GM23338 (cell line): Measurements from ENCODE around the gene CHMP4B. TPM values are rescaled to one million over a fixed set of nuclear protein-coding genes. Genes with fewer than 3 reads are reported as not detected.

ENCODE experiments used
- ATAC-seq: fragments of 200-7000 bp; cut with Tn5 transposase; 3 replicates; pipeline ENCODE4 v1.9.1; 2020
- DNase-seq: peaks from one replicate; pipeline ENCODE4 v3.0.0-alpha.2; 2015; ENCODE audit warnings: low spot score
- H2AFZ ChIP-seq: fragments of 200-600 bp; sonication (generic); 2 replicates; pipeline ENCODE4 v1.8.0; 2016; ENCODE audit warnings: antibody characterized with exemption, mild to moderate bottlenecking, moderate library complexity
- H3F3A ChIP-seq: fragments of 200-600 bp; sonication (generic); replicated peaks from 2 replicates; pipeline ENCODE4 v1.8.0; 2017; ENCODE audit warnings: antibody characterized with exemption, mixed run types, low read depth
- H3K27ac ChIP-seq: fragments of 200-600 bp; sonication (generic); 2 replicates; pipeline ENCODE4 v1.6.1; 2016; ENCODE audit warnings: low read depth
- H3K27me3 ChIP-seq: fragments of 200-600 bp; sonication (generic); 2 replicates; pipeline ENCODE4 v1.8.0; 2016; ENCODE audit warnings: mild to moderate bottlenecking, mixed run types, moderate library complexity; ENCODE audit not compliant: insufficient read depth
- H3K36me3 ChIP-seq: fragments of 200-600 bp; sonication (generic); 2 replicates; pipeline ENCODE4 v1.8.0; 2016; ENCODE audit warnings: mild to moderate bottlenecking; ENCODE audit not compliant: insufficient read depth
- H3K4me1 ChIP-seq: fragments of 200-600 bp; sonication (generic); 2 replicates; pipeline ENCODE4 v1.8.0; 2016; ENCODE audit warnings: mild to moderate bottlenecking, moderate library complexity; ENCODE audit not compliant: insufficient read depth
- H3K4me2 ChIP-seq: fragments of 200-600 bp; sonication (generic); 2 replicates; pipeline ENCODE4 v1.7.1; 2017; ENCODE audit warnings: mixed run types
- H3K4me3 ChIP-seq: fragments of 200-600 bp; sonication (generic); 2 replicates; pipeline ENCODE4 v1.6.1; 2016; ENCODE audit warnings: mixed run types
- H3K79me2 ChIP-seq: fragments of 200-600 bp; sonication (generic); replicated peaks from 2 replicates; pipeline ENCODE4 v1.8.0; 2017; ENCODE audit warnings: mild to moderate bottlenecking; ENCODE audit not compliant: insufficient read depth
- H3K9me2 ChIP-seq: fragments of 200-600 bp; sonication (generic); 2 replicates; pipeline ENCODE4 v1.8.0; 2017; ENCODE audit not compliant: insufficient read depth
- H4K20me1 ChIP-seq: fragments of 200-600 bp; sonication (generic); replicated peaks from 2 replicates; pipeline ENCODE4 v1.8.0; 2017; ENCODE audit warnings: mild to moderate bottlenecking; ENCODE audit not compliant: insufficient read depth
- H3K27ac Mint-ChIP-seq: 2 replicates; pipeline ENCODE4 v1.8.0; 2020; ENCODE audit warnings: inconsistent platforms, mild to moderate bottlenecking, moderate library complexity, mixed read lengths
- H3K27me3 Mint-ChIP-seq: 3 replicates; pipeline ENCODE4 v1.8.0; 2022; ENCODE audit warnings: low read depth, mild to moderate bottlenecking, moderate library complexity, mixed read lengths, inconsistent platforms; ENCODE audit not compliant: insufficient read depth, poor library complexity
- H3K36me3 Mint-ChIP-seq: 3 replicates; pipeline ENCODE4 v1.8.0; 2021; ENCODE audit warnings: low read depth, mild to moderate bottlenecking, inconsistent platforms, moderate library complexity, mixed read lengths
- H3K4me1 Mint-ChIP-seq: 3 replicates; pipeline ENCODE4 v1.8.0; 2020; ENCODE audit warnings: mild to moderate bottlenecking, inconsistent platforms, mixed read lengths
- H3K4me3 Mint-ChIP-seq: 3 replicates; pipeline ENCODE4 v1.8.0; 2021; ENCODE audit warnings: moderate library complexity, mild to moderate bottlenecking, inconsistent platforms, mixed read lengths
- H3K9me3 Mint-ChIP-seq: 3 replicates; pipeline ENCODE4 v1.8.0; 2020; ENCODE audit warnings: moderate library complexity, mild to moderate bottlenecking, inconsistent platforms, mixed read lengths
- EZH2 ChIP-seq: fragments of 200-600 bp; sonication (generic); IDR thresholded peaks from one replicate; pipeline ENCODE4 v1.8.0; 2017; ENCODE audit warnings: antibody characterized with exemption, mild to moderate bottlenecking, low read depth; ENCODE audit not compliant: unreplicated experiment
- JUNB ChIP-seq: IDR thresholded peaks from one replicate; pipeline ENCODE4 v1.6.1; 2016; ENCODE audit warnings: antibody characterized with exemption; ENCODE audit not compliant: unreplicated experiment
- POLR2AphosphoS5 ChIP-seq: IDR thresholded peaks from 2 replicates; pipeline ENCODE4 v1.6.1; 2016; ENCODE audit warnings: antibody characterized with exemption, low read depth
- ZNF114 ChIP-seq: fragments of 250-450 bp; sonication (Bioruptor Pico); IDR thresholded peaks from 2 replicates; pipeline ENCODE4 v1.5.0; 2020; ENCODE audit warnings: mild to moderate bottlenecking, moderate library complexity
- polyA plus RNA-seq: library from polyadenylated mRNA; unstranded; fragments of >200 nt; fragmentation: Nextera tagmentation; extraction: Ambion mirVana; gene quantifications from 2 replicates; pipeline ENCODE4 v1.2.1, GENCODE V29; 2016
- total RNA-seq: library from RNA; depleted of rRNA; stranded (reverse); fragments of >200 nt; shearing (Covaris generic); gene quantifications from 2 replicates; pipeline ENCODE4 v1.2.3, GENCODE V29; 2014
- TF ChIP-seq, protein P1 (sequence below): fragments of 250-450 bp; sonication (Bioruptor Pico); IDR thresholded peaks from 2 replicates; pipeline ENCODE4 v1.5.0; 2020; ENCODE audit warnings: mild to moderate bottlenecking, moderate library complexity

CHMP4B gene
- total and polyA plus RNA-seq, 2 experiments from 2014 or later = 14.5 to 49.3 TPM

DNA sequence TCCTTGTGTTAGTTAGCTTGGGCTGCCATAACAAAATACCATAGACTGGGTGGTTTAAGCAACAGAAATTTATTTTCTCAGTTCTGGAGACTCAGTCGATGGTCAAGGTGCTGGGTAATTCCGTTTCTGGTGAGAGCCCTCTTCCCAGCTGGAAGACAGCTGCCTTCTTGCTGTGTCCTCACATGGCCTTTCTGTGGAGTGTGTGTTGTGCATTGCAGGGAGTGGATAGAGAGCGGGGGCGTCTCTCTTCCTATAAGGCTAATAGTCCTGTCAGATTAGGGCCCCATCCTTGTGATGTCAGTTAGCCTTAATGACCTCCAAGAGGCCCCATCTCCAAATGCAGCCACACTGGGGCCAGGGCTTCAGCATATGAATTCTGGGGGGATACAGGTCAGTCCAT is 19.2 kb downstream of the CHMP4B start (continued):
- TF ChIP-seq, protein P1, sequence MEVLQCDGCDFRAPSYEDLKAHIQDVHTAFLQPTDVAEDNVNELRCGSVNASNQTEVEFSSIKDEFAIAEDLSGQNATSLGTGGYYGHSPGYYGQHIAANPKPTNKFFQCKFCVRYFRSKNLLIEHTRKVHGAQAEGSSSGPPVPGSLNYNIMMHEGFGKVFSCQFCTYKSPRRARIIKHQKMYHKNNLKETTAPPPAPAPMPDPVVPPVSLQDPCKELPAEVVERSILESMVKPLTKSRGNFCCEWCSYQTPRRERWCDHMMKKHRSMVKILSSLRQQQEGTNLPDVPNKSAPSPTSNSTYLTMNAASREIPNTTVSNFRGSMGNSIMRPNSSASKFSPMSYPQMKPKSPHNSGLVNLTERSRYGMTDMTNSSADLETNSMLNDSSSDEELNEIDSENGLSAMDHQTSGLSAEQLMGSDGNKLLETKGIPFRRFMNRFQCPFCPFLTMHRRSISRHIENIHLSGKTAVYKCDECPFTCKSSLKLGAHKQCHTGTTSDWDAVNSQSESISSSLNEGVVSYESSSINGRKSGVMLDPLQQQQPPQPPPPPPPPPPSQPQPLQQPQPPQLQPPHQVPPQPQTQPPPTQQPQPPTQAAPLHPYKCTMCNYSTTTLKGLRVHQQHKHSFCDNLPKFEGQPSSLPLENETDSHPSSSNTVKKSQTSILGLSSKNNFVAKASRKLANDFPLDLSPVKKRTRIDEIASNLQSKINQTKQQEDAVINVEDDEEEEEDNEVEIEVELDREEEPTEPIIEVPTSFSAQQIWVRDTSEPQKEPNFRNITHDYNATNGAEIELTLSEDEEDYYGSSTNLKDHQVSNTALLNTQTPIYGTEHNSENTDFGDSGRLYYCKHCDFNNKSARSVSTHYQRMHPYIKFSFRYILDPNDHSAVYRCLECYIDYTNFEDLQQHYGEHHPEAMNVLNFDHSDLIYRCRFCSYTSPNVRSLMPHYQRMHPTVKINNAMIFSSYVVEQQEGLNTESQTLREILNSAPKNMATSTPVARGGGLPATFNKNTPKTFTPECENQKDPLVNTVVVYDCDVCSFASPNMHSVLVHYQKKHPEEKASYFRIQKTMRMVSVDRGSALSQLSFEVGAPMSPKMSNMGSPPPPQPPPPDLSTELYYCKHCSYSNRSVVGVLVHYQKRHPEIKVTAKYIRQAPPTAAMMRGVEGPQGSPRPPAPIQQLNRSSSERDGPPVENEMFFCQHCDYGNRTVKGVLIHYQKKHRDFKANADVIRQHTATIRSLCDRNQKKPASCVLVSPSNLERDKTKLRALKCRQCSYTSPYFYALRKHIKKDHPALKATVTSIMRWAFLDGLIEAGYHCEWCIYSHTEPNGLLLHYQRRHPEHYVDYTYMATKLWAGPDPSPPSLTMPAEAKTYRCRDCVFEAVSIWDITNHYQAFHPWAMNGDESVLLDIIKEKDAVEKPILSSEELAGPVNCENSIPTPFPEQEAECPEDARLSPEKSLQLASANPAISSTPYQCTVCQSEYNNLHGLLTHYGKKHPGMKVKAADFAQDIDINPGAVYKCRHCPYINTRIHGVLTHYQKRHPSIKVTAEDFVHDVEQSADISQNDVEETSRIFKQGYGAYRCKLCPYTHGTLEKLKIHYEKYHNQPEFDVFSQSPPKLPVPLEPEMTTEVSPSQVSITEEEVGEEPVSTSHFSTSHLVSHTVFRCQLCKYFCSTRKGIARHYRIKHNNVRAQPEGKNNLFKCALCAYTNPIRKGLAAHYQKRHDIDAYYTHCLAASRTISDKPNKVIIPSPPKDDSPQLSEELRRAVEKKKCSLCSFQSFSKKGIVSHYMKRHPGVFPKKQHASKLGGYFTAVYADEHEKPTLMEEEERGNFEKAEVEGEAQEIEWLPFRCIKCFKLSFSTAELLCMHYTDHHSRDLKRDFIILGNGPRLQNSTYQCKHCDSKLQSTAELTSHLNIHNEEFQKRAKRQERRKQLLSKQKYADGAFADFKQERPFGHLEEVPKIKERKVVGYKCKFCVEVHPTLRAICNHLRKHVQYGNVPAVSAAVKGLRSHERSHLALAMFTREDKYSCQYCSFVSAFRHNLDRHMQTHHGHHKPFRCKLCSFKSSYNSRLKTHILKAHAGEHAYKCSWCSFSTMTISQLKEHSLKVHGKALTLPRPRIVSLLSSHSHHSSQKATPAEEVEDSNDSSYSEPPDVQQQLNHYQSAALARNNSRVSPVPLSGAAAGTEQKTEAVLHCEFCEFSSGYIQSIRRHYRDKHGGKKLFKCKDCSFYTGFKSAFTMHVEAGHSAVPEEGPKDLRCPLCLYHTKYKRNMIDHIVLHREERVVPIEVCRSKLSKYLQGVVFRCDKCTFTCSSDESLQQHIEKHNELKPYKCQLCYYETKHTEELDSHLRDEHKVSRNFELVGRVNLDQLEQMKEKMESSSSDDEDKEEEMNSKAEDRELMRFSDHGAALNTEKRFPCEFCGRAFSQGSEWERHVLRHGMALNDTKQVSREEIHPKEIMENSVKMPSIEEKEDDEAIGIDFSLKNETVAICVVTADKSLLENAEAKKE (CRISPR knock-in tag) = no peak
- no peak for TF ChIP-seq POLR2AphosphoS5

DNA sequence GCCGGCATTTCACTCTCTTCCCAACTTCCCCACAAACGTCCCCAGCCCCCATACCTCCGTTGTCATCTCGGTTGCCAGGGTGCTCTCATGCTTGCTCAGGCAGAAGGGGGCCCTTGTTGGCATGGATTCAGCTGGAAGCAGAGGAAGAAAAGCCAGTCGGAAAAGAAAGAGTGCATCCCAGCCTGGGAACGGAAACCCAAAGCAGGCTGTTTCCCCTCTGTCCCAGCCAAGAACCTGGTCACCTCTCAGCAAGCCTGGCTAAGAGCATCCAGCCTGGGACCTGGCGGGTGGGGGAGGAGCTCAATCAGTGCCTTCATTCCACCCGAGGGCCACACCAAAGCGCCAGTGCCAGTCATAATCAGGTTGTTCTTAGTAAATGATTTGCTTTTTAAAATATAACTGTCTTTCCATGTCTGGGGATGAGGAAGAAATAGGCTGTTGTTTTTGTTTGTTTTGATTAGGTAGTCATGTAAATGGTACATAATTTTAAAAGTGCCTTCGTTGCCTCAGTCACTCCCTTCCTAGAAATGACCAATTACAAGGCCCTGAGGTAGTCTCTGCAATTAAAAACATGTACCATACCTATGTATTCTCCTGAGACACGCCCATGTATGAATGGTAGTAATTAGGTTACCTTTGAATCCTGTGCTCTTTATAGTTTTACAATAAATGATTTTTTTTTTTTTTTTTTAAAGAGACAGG is 21.1 kb downstream of the CHMP4B start:
- H3K27ac Mint-ChIP-seq = peak overlapping the region; percentile 22; the same call in 1 of the 2 replicates
- Histone ChIP-seq H3K4me2 (peak overlapping the region; percentile 64), H2AFZ (no peak overlapping the region), H3K27ac (peak overlapping the region; percentile 66), H4K20me1 (peaks cover 60% of the 10 kb centered on the region), H3K27me3 (no peaks in the 10 kb centered on the region), H3K4me1 (peaks cover 24% of the 10 kb centered on the region), H3K9me2 (no peaks in the 10 kb centered on the region), H3K79me2 (peaks cover 95% of the 10 kb centered on the region), H3K36me3 (no peaks in the 10 kb centered on the region), H3K4me3 (no peak overlapping the region), H3F3A (no peaks in the 10 kb centered on the region)
- DNase-seq (peak; percentile 53), ATAC-seq (peak; percentile 55)
- peaks cover 43% of the 10 kb centered on the region for H3K4me1 Mint-ChIP-seq
- H3K27me3 Mint-ChIP-seq = no peaks in the 10 kb centered on the region
- no peaks in the 10 kb centered on the region for H3K9me3 Mint-ChIP-seq
- peaks cover 11% of the 10 kb centered on the region for H3K36me3 Mint-ChIP-seq
- no peak overlapping the region for H3K4me3 Mint-ChIP-seq
- TF ChIP-seq ZNF114 = no peak
- TF ChIP-seq, protein P1 (CRISPR knock-in tag) = no peak
- no peak for TF ChIP-seq POLR2AphosphoS5
- no peak for TF ChIP-seq JUNB
- no peak for TF ChIP-seq EZH2
